HepG2 (cell line): Measurements from ENCODE around the gene COQ8B. TPM values are rescaled to one million over a fixed set of nuclear protein-coding genes. Genes with fewer than 3 reads are reported as not detected.

ENCODE experiments used
- ARHGAP35 ChIP-seq: sonication (generic); formaldehyde crosslinking; IDR thresholded peaks from 2 replicates; pipeline ENCODE4 v1.9.0; 2022; ENCODE audit warnings: mild to moderate bottlenecking, inconsistent platforms, moderate library complexity, missing genetic modification reagents, borderline replicate concordance
- ATF7-NPFF ChIP-seq: sonication (generic); formaldehyde crosslinking; IDR thresholded peaks from 2 replicates; pipeline ENCODE4 v1.8.1; 2023; ENCODE audit warnings: mild to moderate bottlenecking, low read depth, missing genetic modification reagents, moderate library complexity
- CBX1 ChIP-seq: IDR thresholded peaks from one replicate; pipeline ENCODE4 v1.6.1; 2016; ENCODE audit warnings: antibody characterized with exemption, low read depth
- DMTF1 ChIP-seq: sonication (generic); formaldehyde crosslinking; IDR thresholded peaks from 2 replicates; pipeline ENCODE4 v1.4.0; 2020; ENCODE audit warnings: mild to moderate bottlenecking, missing genetic modification reagents
- HDAC1 ChIP-seq: sonication (generic); formaldehyde crosslinking; IDR thresholded peaks from 2 replicates; pipeline ENCODE4 v1.5.1; 2020; ENCODE audit warnings: mild to moderate bottlenecking, missing genetic modification reagents
- KLF11 ChIP-seq: IDR thresholded peaks from 2 replicates; pipeline ENCODE4 v1.6.1; 2016; ENCODE audit warnings: missing compliant biosample characterization
- NFYB ChIP-seq: sonication (generic); formaldehyde crosslinking; IDR thresholded peaks from 2 replicates; pipeline ENCODE4 v1.4.0; 2020; ENCODE audit warnings: missing genetic modification reagents
- NR2F6 ChIP-seq, 2 experiments: IDR thresholded peaks; 2 replicates each; pipeline ENCODE4 v1.6.1; 2016; ENCODE audit warnings: antibody characterized with exemption in 1 of 2, mild to moderate bottlenecking in 1 of 2
- POLR2AphosphoS5 ChIP-seq: IDR thresholded peaks from 2 replicates; pipeline ENCODE4 v1.6.1; 2012; ENCODE audit warnings: low read depth, low read length
- TERF1 ChIP-seq: sonication (generic); formaldehyde crosslinking; IDR thresholded peaks from 2 replicates; pipeline ENCODE4 v1.8.0; 2022; ENCODE audit warnings: mild to moderate bottlenecking, missing genetic modification reagents, moderate library complexity
- ZBED4 ChIP-seq: sonication (generic); formaldehyde crosslinking; IDR thresholded peaks from 2 replicates; pipeline ENCODE4 v1.4.0; 2020; ENCODE audit warnings: missing genetic modification reagents, borderline replicate concordance
- ZHX1 ChIP-seq: sonication (generic); formaldehyde crosslinking; IDR thresholded peaks from 2 replicates; pipeline ENCODE4 v1.8.1; 2022; ENCODE audit warnings: low read depth, mild to moderate bottlenecking, missing genetic modification reagents
- ZNF101 ChIP-seq: sonication (generic); formaldehyde crosslinking; IDR thresholded peaks from 2 replicates; pipeline ENCODE4 v1.4.0; 2020; ENCODE audit warnings: mild to moderate bottlenecking, low read depth, missing genetic modification reagents, borderline replicate concordance
- ZNF432 ChIP-seq: sonication (generic); formaldehyde crosslinking; IDR thresholded peaks from 2 replicates; pipeline ENCODE4 v1.5.0; 2020; ENCODE audit warnings: missing genetic modification reagents, mild to moderate bottlenecking, borderline replicate concordance
- ZNF530 ChIP-seq: sonication (generic); formaldehyde crosslinking; IDR thresholded peaks from 2 replicates; pipeline ENCODE4 v1.5.0; 2020; ENCODE audit warnings: low read depth, mild to moderate bottlenecking, missing genetic modification reagents
- ZNF616 ChIP-seq: sonication (generic); formaldehyde crosslinking; IDR thresholded peaks from 2 replicates; pipeline ENCODE4 v1.5.0; 2020; ENCODE audit warnings: low read depth, mild to moderate bottlenecking, missing genetic modification reagents
- ZNF670 ChIP-seq: sonication (generic); formaldehyde crosslinking; IDR thresholded peaks from 2 replicates; pipeline ENCODE4 v1.8.0; 2022; ENCODE audit warnings: mild to moderate bottlenecking, missing genetic modification reagents, borderline replicate concordance
- polyA plus RNA-seq, 8 experiments: library from polyadenylated mRNA; depleted of rRNA in 3 of 8; stranded (reverse) in 7 of 8; unstranded in 1 of 8; fragments of >200 nt; fragmentation: Illumina TruSeq in 4 of 8; extraction: Trizol in 4 of 8; gene quantifications; 2 replicates each; pipeline versions ENCODE4 v1.2.1 to v1.2.3, GENCODE V29; 2011 to 2016; ENCODE audit warnings: low read depth in 4 of 8, missing spikeins in 1 of 8, mixed read lengths in 1 of 8; ENCODE audit not compliant: insufficient read depth in 1 of 8
- total RNA-seq, 5 experiments: library from RNA; depleted of rRNA; stranded (reverse); fragments of >200 nt; fragmentation: Illumina TruSeq; extraction: Trizol; gene quantifications; 2 replicates each; pipeline ENCODE4 v1.2.3, GENCODE V29; 2016; ENCODE audit warnings: low read depth in 1 of 5

Gene COQ8B
- total and polyA plus RNA-seq, 2 of the 13 experiments (the other 11 are each of a cell fraction or from before 2014, with no cell fraction given), result 12.3 to 17.2 TPM

GRCh38 chr19:40718774-40719391 is 2.2 kb upstream of the COQ8B start (continued):
- TF ChIP-seq ZHX1, result no peak
- no peak for TF ChIP-seq ZBED4
- TF ChIP-seq ZNF530, result no peak
- TF ChIP-seq KLF11 (CRISPR knock-in tag), result no peak
- TF ChIP-seq ZNF670 (CRISPR knock-in tag), result no peak
- TF ChIP-seq POLR2AphosphoS5, result no peak
- TF ChIP-seq ZNF432 (CRISPR knock-in tag), result no peak
- TF ChIP-seq ZNF616 (CRISPR knock-in tag), result no peak
- TF ChIP-seq NR2F6 (IDR thresholded peaks at IDR 0.05), result no peak
- TF ChIP-seq NR2F6 (CRISPR knock-in tag; IDR thresholded peaks at IDR 0.05), result peak; percentile 14; the same call in 1 of the 2 replicates
- TF ChIP-seq ARHGAP35 (CRISPR knock-in tag), result no peak
- no peak for TF ChIP-seq ATF7-NPFF
- TF ChIP-seq DMTF1, result no peak
- peak; percentile 11; the same call in 1 of the 2 replicates for TF ChIP-seq NFYB (CRISPR knock-in tag)
- TF ChIP-seq HDAC1 (CRISPR knock-in tag), result peak; percentile 87
- TF ChIP-seq TERF1 (CRISPR knock-in tag), result no peak
- TF ChIP-seq CBX1, result no peak
- TF ChIP-seq ZNF101, result 0 out of 2 replicates have a peak, but pooled peaks have one; percentile 25
